HEK293 (cell line): ENCODE measurements around the gene NCKAP5.

Experiments used
- CTCF ChIA-PET: fragments of 350-600 bp; formaldehyde crosslinking; extraction: SDS; loops from one replicate; lab custom pipeline; 2021; ENCODE audit warnings: antibody characterized with exemption; lab: Yijun Ruan, JAX
- POLR2A ChIA-PET: fragments of 300-600 bp; formaldehyde crosslinking; extraction: SDS; loops from one replicate; lab custom pipeline; 2020; ENCODE audit warnings: antibody characterized with exemption, inconsistent platforms; lab: Yijun Ruan, JAX
- H3K27ac ChIP-seq: fragments of 200-500 bp; sonication (Bioruptor generic); 2 replicates; pipeline ENCODE4 v1.5.1; 2014; ENCODE audit warnings: low read depth, low read length, control low read depth, inconsistent platforms; ENCODE audit errors: extremely low read depth
- H3K36me3 ChIP-seq, 2 experiments: fragments of 200-500 bp in 1 of 2; sonication (Bioruptor generic) in 1 of 2; 1 replicate in 1 of 2; 2 replicates in 1 of 2; pipeline ENCODE4 v1.5.1; 2014 to 2017; ENCODE audit warnings: inconsistent platforms in 2 of 2, low read length in 2 of 2; ENCODE audit not compliant: control insufficient read depth in 2 of 2, insufficient read depth in 1 of 2
- H3K4me1 ChIP-seq: fragments of 200-500 bp; sonication (Bioruptor generic); 2 replicates; pipeline ENCODE4 v1.5.1; 2014; ENCODE audit warnings: mild to moderate bottlenecking, low read length, inconsistent platforms; ENCODE audit not compliant: control insufficient read depth, insufficient read depth
- H3K4me3 ChIP-seq: 2 replicates; pipeline ENCODE4 v1.5.1; 2011; ENCODE audit warnings: low read depth, mild to moderate bottlenecking, control low read depth, low read length, moderate library complexity
- H3K9me3 ChIP-seq: fragments of 200-500 bp; sonication (Bioruptor generic); 2 replicates; pipeline ENCODE4 v1.5.1; 2014; ENCODE audit warnings: low read depth, low read length, inconsistent platforms; ENCODE audit not compliant: control insufficient read depth, insufficient read depth
- HOXC10 ChIP-seq: sonication (generic); formaldehyde crosslinking; IDR thresholded peaks from 2 replicates; pipeline ENCODE4 v1.8.1; 2023; ENCODE audit warnings: mild to moderate bottlenecking, missing genetic modification reagents
- HOXD13 ChIP-seq: sonication (generic); formaldehyde crosslinking; IDR thresholded peaks from 2 replicates; pipeline ENCODE4 v1.8.0; 2022; ENCODE audit warnings: missing genetic modification reagents, borderline replicate concordance
- IKZF3 ChIP-seq: fragments of 450-650 bp; IDR thresholded peaks from 2 replicates; pipeline ENCODE4 v1.5.0; 2018; ENCODE audit warnings: missing biosample characterization, mild to moderate bottlenecking, missing genetic modification characterization, moderate library complexity
- MEIS1 ChIP-seq: sonication (generic); formaldehyde crosslinking; IDR thresholded peaks from 2 replicates; pipeline ENCODE4 v1.8.1; 2022; ENCODE audit warnings: missing genetic modification reagents, mild to moderate bottlenecking, borderline replicate concordance
- SALL2 ChIP-seq: fragments of 450-650 bp; formaldehyde crosslinking; IDR thresholded peaks from 2 replicates; pipeline ENCODE4 v1.5.0; 2017; ENCODE audit warnings: missing biosample characterization, mild to moderate bottlenecking, missing genetic modification characterization, borderline replicate concordance
- ZFP37 ChIP-seq: fragments of 450-650 bp; formaldehyde crosslinking; IDR thresholded peaks from 2 replicates; pipeline ENCODE4 v1.5.1; 2016; ENCODE audit warnings: missing biosample characterization, missing genetic modification characterization
- ZFP69B ChIP-seq: fragments of 450-650 bp; formaldehyde crosslinking; IDR thresholded peaks from 2 replicates; pipeline ENCODE4 v1.5.1; 2016; ENCODE audit warnings: missing biosample characterization, missing genetic modification characterization
- ZNF202 ChIP-seq: fragments of 450-650 bp; formaldehyde crosslinking; IDR thresholded peaks from 2 replicates; pipeline ENCODE4 v1.5.1; 2016; ENCODE audit warnings: missing biosample characterization, missing genetic modification characterization, borderline replicate concordance
- ZNF239 ChIP-seq: fragments of 450-650 bp; formaldehyde crosslinking; IDR thresholded peaks from 2 replicates; pipeline ENCODE4 v1.5.1; 2016; ENCODE audit warnings: missing biosample characterization, missing genetic modification characterization
- ZNF292 ChIP-seq: fragments of 450-650 bp; formaldehyde crosslinking; IDR thresholded peaks from 2 replicates; pipeline ENCODE4 v1.5.1; 2016; ENCODE audit warnings: low read depth, missing biosample characterization, missing genetic modification characterization, borderline replicate concordance
- ZNF302 ChIP-seq: fragments of 450-650 bp; formaldehyde crosslinking; IDR thresholded peaks from 2 replicates; pipeline ENCODE4 v1.5.1; 2016; ENCODE audit warnings: missing biosample characterization, missing genetic modification characterization, low read depth
- ZNF433 ChIP-seq: fragments of 450-650 bp; formaldehyde crosslinking; IDR thresholded peaks from 2 replicates; pipeline ENCODE4 v1.5.1; 2016; ENCODE audit warnings: missing biosample characterization, missing genetic modification characterization, low read depth
- ZNF473 ChIP-seq: fragments of 450-650 bp; formaldehyde crosslinking; IDR thresholded peaks from 2 replicates; pipeline ENCODE4 v1.5.1; 2017; ENCODE audit warnings: missing biosample characterization, missing genetic modification characterization
- ZNF529 ChIP-seq: fragments of 450-650 bp; formaldehyde crosslinking; IDR thresholded peaks from 2 replicates; pipeline ENCODE4 v1.5.1; 2017; ENCODE audit warnings: missing genetic modification characterization, missing biosample characterization; ENCODE audit not compliant: insufficient replicate concordance
- ZNF629 ChIP-seq: fragments of 450-650 bp; formaldehyde crosslinking; IDR thresholded peaks from 2 replicates; pipeline ENCODE4 v1.5.1; 2017; ENCODE audit warnings: missing biosample characterization, missing genetic modification characterization
- ZNF660 ChIP-seq: fragments of 450-650 bp; IDR thresholded peaks from 2 replicates; pipeline ENCODE4 v1.5.1; 2018; ENCODE audit warnings: missing biosample characterization, mild to moderate bottlenecking, missing genetic modification characterization
- ZNF664 ChIP-seq: fragments of 450-650 bp; formaldehyde crosslinking; IDR thresholded peaks from 2 replicates; pipeline ENCODE4 v1.5.1; 2016; ENCODE audit warnings: missing biosample characterization, missing genetic modification characterization
- ZNF701 ChIP-seq: fragments of 450-650 bp; formaldehyde crosslinking; IDR thresholded peaks from 2 replicates; pipeline ENCODE4 v1.5.1; 2016; ENCODE audit warnings: missing biosample characterization, missing genetic modification characterization
- ZNF830 ChIP-seq: fragments of 450-650 bp; IDR thresholded peaks from 2 replicates; pipeline ENCODE4 v1.5.0; 2018; ENCODE audit warnings: missing biosample characterization, missing genetic modification characterization, low read depth, mild to moderate bottlenecking, moderate library complexity
- ZSCAN30 ChIP-seq: fragments of 450-650 bp; IDR thresholded peaks from 2 replicates; pipeline ENCODE4 v1.5.1; 2018; ENCODE audit warnings: missing biosample characterization, mild to moderate bottlenecking, missing genetic modification characterization, moderate library complexity
- TF ChIP-seq, protein P1 (sequence below): fragments of 450-650 bp; formaldehyde crosslinking; IDR thresholded peaks from 2 replicates; pipeline ENCODE4 v1.5.1; 2017; ENCODE audit warnings: missing biosample characterization, missing genetic modification characterization
- TF ChIP-seq, protein P2 (sequence below): fragments of 450-650 bp; formaldehyde crosslinking; IDR thresholded peaks from 2 replicates; pipeline ENCODE4 v1.5.1; 2016; ENCODE audit warnings: missing biosample characterization, missing genetic modification characterization
- TF ChIP-seq, protein P3 (sequence below): fragments of 450-650 bp; formaldehyde crosslinking; IDR thresholded peaks from 2 replicates; pipeline ENCODE4 v1.5.1; 2016; ENCODE audit warnings: missing biosample characterization, missing genetic modification characterization
- TF ChIP-seq, protein P4 (sequence below): fragments of 450-650 bp; formaldehyde crosslinking; IDR thresholded peaks from 2 replicates; pipeline ENCODE4; 2016; ENCODE audit warnings: missing biosample characterization, missing genetic modification characterization
- TF ChIP-seq, protein P5 (sequence below): fragments of 450-650 bp; formaldehyde crosslinking; IDR thresholded peaks from 2 replicates; pipeline ENCODE4 v1.5.1; 2016; ENCODE audit warnings: missing biosample characterization, missing genetic modification characterization

Gene NCKAP5

DNA sequence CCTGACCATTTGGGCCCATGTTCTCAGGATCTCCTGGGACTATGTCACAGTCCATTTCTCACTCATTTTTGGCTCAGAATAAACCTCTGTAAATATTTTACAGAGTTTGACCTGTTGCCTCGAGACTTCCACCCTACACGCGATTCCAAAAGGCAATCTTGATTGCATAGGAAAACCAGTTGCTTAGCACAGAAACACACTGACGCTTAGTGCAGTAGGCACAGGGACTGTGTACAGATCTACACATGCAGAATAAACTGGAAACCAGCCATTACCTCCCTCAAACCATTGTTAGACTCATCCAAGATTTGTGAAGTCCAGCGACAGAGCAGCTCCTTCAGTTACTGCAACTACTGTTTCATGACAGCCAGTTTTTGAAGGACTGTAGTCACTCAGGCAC is 73.0 kb downstream of the NCKAP5 start (continued):
- TF ChIP-seq ZNF701 (tag by site-specific recombination) (no peak), ZNF664 (tag by site-specific recombination) (no peak), ZNF529 (tag by site-specific recombination) (no peak)

DNA sequence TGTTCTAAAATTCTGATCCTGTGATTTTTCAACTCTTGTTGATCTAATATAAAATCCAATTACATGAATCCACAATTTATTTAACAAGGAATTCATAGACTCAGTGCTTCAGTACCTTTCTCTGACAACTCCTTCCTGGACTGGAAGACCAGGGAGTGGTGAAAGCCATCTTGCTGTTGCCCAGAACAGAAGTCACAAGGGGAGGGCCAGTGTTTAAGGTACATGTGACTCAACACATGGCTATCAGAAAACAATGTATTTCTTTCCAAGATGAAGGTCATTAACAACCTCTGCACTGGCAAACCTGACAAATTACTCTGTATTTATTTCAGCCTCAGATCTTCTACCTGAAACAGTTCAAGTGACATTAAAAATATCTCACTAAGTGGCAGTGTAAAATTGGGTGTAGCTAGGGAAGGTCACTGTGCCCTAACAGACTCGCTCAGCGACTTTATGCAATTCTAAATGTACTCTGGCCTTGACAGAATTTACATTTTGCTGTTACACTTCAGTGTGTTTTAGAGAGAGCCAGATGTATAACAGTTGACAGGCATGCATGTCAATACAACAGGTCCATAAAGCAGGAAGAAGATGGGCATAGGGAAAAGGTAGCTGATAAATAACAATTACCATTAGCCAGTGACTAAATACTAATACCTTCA is 75.4 kb downstream of the NCKAP5 start:
- TF ChIP-seq ZNF433 (tag by site-specific recombination), result no peak
- TF ChIP-seq ZNF629, result no peak
- TF ChIP-seq IKZF3 (tag by site-specific recombination), result no peak
- TF ChIP-seq ZNF830 (tag by site-specific recombination), result no peak
- no peak for TF ChIP-seq MEIS1 (CRISPR knock-in tag)
- no peak for TF ChIP-seq HOXC10
- no peak for TF ChIP-seq ZNF473 (tag by site-specific recombination)
- TF ChIP-seq, protein P1, sequence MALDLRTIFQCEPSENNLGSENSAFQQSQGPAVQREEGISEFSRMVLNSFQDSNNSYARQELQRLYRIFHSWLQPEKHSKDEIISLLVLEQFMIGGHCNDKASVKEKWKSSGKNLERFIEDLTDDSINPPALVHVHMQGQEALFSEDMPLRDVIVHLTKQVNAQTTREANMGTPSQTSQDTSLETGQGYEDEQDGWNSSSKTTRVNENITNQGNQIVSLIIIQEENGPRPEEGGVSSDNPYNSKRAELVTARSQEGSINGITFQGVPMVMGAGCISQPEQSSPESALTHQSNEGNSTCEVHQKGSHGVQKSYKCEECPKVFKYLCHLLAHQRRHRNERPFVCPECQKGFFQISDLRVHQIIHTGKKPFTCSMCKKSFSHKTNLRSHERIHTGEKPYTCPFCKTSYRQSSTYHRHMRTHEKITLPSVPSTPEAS, result no peak
- TF ChIP-seq, protein P2, sequence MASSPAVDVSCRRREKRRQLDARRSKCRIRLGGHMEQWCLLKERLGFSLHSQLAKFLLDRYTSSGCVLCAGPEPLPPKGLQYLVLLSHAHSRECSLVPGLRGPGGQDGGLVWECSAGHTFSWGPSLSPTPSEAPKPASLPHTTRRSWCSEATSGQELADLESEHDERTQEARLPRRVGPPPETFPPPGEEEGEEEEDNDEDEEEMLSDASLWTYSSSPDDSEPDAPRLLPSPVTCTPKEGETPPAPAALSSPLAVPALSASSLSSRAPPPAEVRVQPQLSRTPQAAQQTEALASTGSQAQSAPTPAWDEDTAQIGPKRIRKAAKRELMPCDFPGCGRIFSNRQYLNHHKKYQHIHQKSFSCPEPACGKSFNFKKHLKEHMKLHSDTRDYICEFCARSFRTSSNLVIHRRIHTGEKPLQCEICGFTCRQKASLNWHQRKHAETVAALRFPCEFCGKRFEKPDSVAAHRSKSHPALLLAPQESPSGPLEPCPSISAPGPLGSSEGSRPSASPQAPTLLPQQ (tag by site-specific recombination), result no peak
- TF ChIP-seq ZSCAN30 (tag by site-specific recombination), result no peak
- TF ChIP-seq, protein P3, sequence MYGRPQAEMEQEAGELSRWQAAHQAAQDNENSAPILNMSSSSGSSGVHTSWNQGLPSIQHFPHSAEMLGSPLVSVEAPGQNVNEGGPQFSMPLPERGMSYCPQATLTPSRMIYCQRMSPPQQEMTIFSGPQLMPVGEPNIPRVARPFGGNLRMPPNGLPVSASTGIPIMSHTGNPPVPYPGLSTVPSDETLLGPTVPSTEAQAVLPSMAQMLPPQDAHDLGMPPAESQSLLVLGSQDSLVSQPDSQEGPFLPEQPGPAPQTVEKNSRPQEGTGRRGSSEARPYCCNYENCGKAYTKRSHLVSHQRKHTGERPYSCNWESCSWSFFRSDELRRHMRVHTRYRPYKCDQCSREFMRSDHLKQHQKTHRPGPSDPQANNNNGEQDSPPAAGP (tag by site-specific recombination), result no peak
- TF ChIP-seq, all 188 proteins: peak for 0
- Histone ChIP-seq H3K9me3 (no peaks in the 10 kb centered on the region), H3K27ac (no peak overlapping the region), H3K4me1 (no peaks in the 10 kb centered on the region), H3K4me3 (no peak overlapping the region), H3K36me3 (no peaks in the 10 kb centered on the region)
- CTCF ChIA-PET, result interaction anchor here (1.4 kb wide), 1 partner anchor 352 kb away, joined by 4 read pairs; no protein-coding TSS in a partner anchor
- POLR2A ChIA-PET, result no interaction called here

DNA sequence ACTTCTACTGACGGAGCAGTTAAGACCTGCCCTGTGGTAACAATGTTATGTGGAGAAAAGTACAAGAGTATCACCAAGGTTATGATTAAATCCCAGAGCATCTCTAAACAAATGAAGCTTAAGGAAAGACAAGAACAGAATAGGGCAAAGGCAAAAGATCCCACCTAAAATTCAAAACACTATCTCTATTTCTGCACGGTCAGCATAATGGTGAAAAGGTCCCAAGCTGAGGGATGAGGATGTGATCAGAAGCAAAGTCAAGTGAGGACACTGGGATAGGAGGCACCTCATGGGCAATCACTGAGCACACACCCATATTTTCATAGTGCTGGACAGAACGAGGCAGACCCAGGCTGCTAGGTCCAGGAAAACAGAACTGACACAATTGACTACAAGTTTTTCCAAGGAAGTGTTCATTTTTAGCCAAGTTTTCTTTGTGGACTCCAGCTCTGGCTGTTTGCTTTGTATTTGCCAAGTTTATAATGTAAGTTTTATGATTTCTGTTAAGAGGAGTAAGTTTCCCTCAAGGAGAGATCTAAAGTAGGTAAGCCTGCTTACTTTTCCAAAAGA is 77.8 kb downstream of the NCKAP5 start:
- Histone ChIP-seq H3K9me3 (no peaks in the 10 kb centered on the region), H3K4me3 (no peak overlapping the region), H3K4me1 (no peaks in the 10 kb centered on the region), H3K36me3 (no peaks in the 10 kb centered on the region), H3K27ac (no peak overlapping the region)
- CTCF ChIA-PET, result no interaction called here
- POLR2A ChIA-PET, result no interaction called here
- TF ChIP-seq, protein P2 (tag by site-specific recombination), result no peak
- TF ChIP-seq ZNF202 (tag by site-specific recombination), result no peak
- TF ChIP-seq ZFP37, result no peak
- no peak for TF ChIP-seq ZNF292
- TF ChIP-seq, protein P4, sequence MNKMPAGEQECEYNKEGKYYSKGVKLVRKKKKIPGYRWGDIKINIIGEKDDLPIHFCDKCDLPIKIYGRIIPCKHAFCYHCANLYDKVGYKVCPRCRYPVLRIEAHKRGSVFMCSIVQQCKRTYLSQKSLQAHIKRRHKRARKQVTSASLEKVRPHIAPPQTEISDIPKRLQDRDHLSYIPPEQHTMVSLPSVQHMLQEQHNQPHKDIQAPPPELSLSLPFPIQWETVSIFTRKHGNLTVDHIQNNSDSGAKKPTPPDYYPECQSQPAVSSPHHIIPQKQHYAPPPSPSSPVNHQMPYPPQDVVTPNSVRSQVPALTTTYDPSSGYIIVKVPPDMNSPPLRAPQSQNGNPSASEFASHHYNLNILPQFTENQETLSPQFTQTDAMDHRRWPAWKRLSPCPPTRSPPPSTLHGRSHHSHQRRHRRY (tag by site-specific recombination), result no peak
- no peak for TF ChIP-seq ZNF302 (tag by site-specific recombination)
- TF ChIP-seq, protein P5, sequence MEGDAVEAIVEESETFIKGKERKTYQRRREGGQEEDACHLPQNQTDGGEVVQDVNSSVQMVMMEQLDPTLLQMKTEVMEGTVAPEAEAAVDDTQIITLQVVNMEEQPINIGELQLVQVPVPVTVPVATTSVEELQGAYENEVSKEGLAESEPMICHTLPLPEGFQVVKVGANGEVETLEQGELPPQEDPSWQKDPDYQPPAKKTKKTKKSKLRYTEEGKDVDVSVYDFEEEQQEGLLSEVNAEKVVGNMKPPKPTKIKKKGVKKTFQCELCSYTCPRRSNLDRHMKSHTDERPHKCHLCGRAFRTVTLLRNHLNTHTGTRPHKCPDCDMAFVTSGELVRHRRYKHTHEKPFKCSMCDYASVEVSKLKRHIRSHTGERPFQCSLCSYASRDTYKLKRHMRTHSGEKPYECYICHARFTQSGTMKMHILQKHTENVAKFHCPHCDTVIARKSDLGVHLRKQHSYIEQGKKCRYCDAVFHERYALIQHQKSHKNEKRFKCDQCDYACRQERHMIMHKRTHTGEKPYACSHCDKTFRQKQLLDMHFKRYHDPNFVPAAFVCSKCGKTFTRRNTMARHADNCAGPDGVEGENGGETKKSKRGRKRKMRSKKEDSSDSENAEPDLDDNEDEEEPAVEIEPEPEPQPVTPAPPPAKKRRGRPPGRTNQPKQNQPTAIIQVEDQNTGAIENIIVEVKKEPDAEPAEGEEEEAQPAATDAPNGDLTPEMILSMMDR (tag by site-specific recombination), result no peak
- TF ChIP-seq ZFP69B, result no peak
- TF ChIP-seq ZNF660 (tag by site-specific recombination), result no peak
- no peak for TF ChIP-seq HOXD13 (CRISPR knock-in tag)
- no peak for TF ChIP-seq ZNF239 (tag by site-specific recombination)
- TF ChIP-seq ZNF473 (tag by site-specific recombination), result no peak
- TF ChIP-seq SALL2 (tag by site-specific recombination), result no peak
